DMS 273 treated with DMSO at 0.1 percent for 48 hours (cell line): ENCODE measurements around the gene DKC1.
"Not testable (repeated sequence)": the region's sequence is repeated elsewhere in the genome, so short reads cannot be mapped to it uniquely, and the experiment has no call there.

Source experiments
- DNase-seq: peaks from one replicate; lab custom pipeline; 2025; lab: John Stamatoyannopoulos, UW

DKC1 gene

DNA sequence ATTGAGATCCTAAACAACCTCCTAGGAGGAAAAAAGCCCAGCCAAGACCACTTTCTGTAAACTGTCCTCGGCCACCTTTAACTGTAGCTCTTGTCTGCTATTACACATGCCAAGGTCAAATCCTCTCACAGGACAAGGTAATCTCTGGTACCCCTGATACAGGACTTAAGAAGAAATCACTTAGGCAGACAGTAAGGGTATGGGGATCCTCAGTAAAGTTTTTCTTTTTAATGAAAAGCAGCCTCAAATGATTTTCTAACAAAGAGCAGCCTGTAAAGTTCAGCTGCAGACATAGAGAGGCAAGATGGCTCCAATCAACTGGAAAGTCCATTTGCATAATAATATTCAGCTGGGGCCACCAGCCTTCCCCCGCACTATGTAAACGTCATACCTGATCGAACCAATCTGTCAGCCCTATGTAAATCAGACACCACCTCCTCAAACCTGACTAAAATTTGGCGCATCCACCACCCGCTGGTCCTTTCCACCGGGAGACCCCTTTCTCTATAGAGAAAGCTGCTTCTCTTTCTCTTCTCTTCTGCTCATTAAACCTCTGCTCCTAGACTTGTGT is 57.2 kb downstream of the DKC1 start:
- DNase-seq: no peak

DNA sequence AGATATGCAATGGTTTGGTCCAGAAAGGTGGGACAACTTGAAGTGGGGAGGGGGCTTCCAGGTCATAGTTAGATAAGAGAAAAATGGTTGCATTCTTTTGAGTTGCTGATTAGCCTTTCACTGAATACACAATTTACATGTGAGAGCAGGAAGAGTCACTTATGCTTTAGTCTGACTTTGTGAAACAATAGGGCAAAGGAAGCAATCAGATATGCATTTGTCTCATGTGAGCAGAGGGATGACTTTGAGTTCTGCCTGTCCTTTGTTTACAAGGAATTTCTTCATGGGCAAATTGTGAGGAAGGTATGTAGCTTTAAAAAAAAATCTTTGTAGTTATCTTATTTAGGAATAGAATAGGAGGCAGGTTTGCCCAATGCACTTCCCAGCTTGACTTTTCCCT is 58.9 kb downstream of the DKC1 start:
- no peak for DNase-seq

DNA sequence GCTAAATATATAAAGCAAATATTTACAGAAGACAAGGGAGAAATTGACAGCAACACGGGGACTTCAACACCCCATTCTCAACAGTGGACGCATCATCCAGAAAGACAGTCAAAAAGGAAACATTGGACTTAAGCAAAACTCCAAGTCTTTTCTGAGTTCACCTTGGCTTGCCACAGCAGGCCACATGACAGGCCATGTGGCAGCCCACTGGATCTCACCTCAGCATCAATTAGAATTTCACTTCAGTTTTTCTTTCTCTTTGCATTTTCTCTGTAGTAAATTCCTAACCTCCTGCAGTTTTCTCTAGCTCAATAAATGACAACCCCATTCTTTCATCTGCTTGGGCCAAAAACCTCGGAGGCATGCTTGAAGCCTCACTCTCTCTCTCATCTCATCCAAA is 59.4 kb downstream of the DKC1 start:
- DNase-seq: no peak

DNA sequence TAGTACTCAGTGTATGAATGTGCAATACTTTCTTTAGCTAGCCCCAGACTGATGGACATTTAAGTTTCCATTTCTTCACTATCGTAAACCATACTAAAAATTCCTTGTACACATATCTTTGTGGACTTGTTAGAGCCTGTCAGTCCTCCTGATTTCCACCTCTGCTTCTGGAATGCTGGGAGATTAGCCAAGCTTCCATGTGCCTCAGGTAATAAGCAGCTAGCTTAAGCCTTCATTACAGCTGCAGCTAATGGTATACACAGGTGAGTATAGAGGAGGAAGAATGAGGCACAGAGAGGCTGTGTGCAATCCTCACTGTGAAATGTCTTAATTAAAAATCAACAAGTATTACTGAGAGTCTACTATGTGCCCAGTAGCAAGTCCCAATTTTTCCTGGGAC is 62.0 kb downstream of the DKC1 start:
- DNase-seq: no peak

DNA sequence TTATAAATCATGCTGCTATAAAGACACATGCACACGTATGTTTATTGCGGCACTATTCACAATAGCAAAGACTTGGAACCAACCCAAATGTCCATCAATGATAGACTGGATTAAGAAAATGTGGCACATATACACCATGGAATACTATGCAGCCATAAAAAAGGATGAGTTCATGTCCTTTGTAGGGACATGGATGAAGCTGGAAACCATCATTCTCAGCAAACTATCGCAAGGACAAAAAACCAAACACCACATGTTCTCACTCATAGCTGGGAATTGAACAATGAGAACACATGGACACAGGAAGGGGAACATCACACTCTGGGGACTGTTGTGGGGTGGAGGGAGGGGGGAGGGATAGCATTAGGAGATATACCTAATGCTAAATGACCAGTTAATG is 62.9 kb downstream of the DKC1 start:
- DNase-seq: not testable (repeated sequence)
